Ectodermal cell (in vitro differentiated cells): ENCODE results near the gene ISG20L2.

Source experiments
- H3K27ac ChIP-seq: 2 replicates; pipeline ENCODE4 v1.7.0; 2013; ENCODE audit warnings: mild to moderate bottlenecking, low read depth, low read length; ENCODE audit not compliant: insufficient read depth, poor library complexity, severe bottlenecking
- H3K27me3 ChIP-seq: 2 replicates; pipeline ENCODE4 v1.7.0; 2013; ENCODE audit warnings: mild to moderate bottlenecking, low read length; ENCODE audit not compliant: insufficient read depth, control insufficient read depth, poor library complexity, severe bottlenecking
- H3K36me3 ChIP-seq: one replicate; pipeline ENCODE4 v1.7.0; 2013; ENCODE audit warnings: low read length; ENCODE audit not compliant: control insufficient read depth, insufficient read depth
- H3K4me1 ChIP-seq: one replicate; pipeline ENCODE4 v1.7.0; 2013; ENCODE audit warnings: low read length; ENCODE audit not compliant: control insufficient read depth, insufficient read depth
- H3K4me3 ChIP-seq: 2 replicates; pipeline ENCODE4 v1.7.0; 2013; ENCODE audit warnings: low read depth, low read length, control low read depth; ENCODE audit not compliant: insufficient read depth
- H3K9me3 ChIP-seq: 2 replicates; pipeline ENCODE4 v1.7.0; 2013; ENCODE audit warnings: mild to moderate bottlenecking, low read length, moderate library complexity; ENCODE audit not compliant: control insufficient read depth
- WGBS, 2 experiments: methylation state at CpG; one replicate each; pipeline ENCODE4 v1.1.7; 2013; ENCODE audit warnings: missing lambda C conversion rate in 2 of 2; 5-methylcytosine and 5-hydroxymethylcytosine counted together

The ISG20L2 gene

DNA sequence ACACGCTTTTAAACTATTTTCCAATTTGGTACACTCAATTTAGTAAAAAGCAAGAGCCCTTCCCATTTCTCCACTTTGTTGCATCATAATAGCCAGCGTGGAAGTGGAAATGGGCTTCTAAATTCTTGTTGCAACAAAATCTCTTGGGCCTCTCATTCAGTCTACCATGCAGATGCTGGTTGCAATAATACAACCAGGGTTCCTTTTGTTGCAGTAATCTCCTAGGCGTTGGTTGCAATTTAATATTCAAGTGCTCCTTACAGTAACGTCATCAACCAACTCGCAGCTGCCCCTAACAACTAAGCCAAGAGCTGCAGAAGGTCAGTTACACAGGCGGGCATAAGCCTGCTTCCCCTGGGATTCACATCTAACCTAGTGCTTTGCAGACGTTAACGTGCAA is 25.7 kb upstream of the ISG20L2 start:
- no peak overlapping the region for H3K4me3 ChIP-seq
- no peaks in the 10 kb centered on the region for H3K27me3 ChIP-seq
- H3K9me3 ChIP-seq = no peaks in the 10 kb centered on the region
- H3K4me1 ChIP-seq = peaks cover 13% of the 10 kb centered on the region
- 91 to 93% methylated on average over 8 of the region's 8 CpGs for WGBS, 2 experiments
- no peaks in the 10 kb centered on the region for H3K36me3 ChIP-seq
- H3K27ac ChIP-seq = no peak overlapping the region

DNA sequence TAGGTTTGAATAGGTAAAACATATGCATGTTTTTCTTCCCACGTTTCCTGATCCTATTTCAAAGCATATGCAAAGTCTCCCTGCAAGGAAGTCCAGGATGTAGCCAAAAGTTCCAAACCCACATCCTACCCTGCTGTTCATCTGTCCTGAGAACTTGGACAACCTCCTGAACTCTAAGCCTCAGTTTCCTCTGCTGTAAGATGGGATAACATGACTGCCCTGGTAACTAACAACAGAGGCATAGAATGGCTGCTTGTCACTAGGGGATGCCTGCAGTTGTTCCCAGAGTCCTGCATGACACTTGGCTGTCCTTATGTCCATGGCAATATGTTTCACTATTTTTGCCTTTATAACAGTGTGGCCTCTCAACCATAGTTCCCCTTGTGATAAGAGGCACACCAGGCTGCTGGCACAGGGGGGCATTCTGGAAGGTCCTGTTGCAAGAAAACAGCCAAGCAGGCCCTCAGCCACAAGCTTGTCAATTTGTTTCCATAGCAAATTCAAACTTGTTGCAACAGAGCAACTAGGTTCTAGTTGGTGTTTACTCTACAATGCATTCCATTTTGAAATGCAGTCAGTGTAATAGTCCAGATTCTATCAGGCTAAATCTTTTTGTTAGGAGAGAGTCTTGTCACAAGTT is 24.4 kb upstream of the ISG20L2 start:
- WGBS, 2 experiments = 60 to 85% methylated on average over 1 of the region's 1 CpG
- Histone ChIP-seq H3K27me3 (no peaks in the 10 kb centered on the region), H3K36me3 (no peaks in the 10 kb centered on the region), H3K4me1 (peaks cover 26% of the 10 kb centered on the region), H3K27ac (no peak overlapping the region), H3K4me3 (peak overlapping the region; percentile 72), H3K9me3 (no peaks in the 10 kb centered on the region)

GRCh38 chr1:156751757-156752481 is 23.4 kb upstream of the ISG20L2 start:
- no peaks in the 10 kb centered on the region for H3K27me3 ChIP-seq
- H3K4me1 ChIP-seq = peaks cover 33% of the 10 kb centered on the region
- peak overlapping the region; percentile 79 for H3K27ac ChIP-seq
- 0% methylated on average over 68 of the region's 68 CpGs for WGBS, 2 experiments
- no peaks in the 10 kb centered on the region for H3K36me3 ChIP-seq
- no peaks in the 10 kb centered on the region for H3K9me3 ChIP-seq
- H3K4me3 ChIP-seq = peak overlapping the region; percentile 72

DNA sequence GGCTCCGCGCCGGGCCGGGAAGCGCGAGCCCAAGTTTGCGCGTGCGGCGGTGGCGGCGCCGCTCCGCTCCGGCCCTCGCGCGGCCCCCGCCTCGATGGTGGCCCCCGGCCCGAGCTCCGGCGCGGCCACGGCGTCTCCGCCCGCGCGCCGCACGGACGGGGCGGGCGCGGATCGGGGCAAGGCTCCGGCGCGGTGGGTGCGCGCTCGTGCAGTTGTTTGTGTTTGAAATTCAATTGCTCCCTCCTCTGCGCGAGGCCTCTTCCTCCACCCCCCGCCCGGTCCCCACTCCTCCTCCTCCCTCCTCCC is 22.8 kb upstream of the ISG20L2 start, which contains the start of gene HDGF:
TSS of gene HDGF (minus strand) at position 225 of the 306 bp plus-strand sequence. CDS start 246 bp downstream, outside the sequence.
- Histone ChIP-seq H3K27ac (peak within 1 kb of the TSS; percentile 79), H3K4me1 (peaks cover 33% of the 10 kb centered on the region), H3K36me3 (no peaks in the 10 kb centered on the region), H3K4me3 (peak within 1 kb of the TSS; percentile 72), H3K9me3 (no peaks in the 10 kb centered on the region), H3K27me3 (no peaks in the 10 kb centered on the region)
- 0% methylated on average over 47 to 48 of the region's 48 CpGs for whole genome bisulfite sequencing, 2 experiments

GRCh38 chr1:156750711-156751450 is 22.3 kb upstream of the ISG20L2 start:
- 0 to 1% methylated on average over 64 of the region's 64 CpGs for WGBS, 2 experiments
- H3K4me3 ChIP-seq = peak overlapping the region; percentile 72
- peaks cover 38% of the 10 kb centered on the region for H3K4me1 ChIP-seq
- H3K27ac ChIP-seq = peak overlapping the region; percentile 2
- no peaks in the 10 kb centered on the region for H3K27me3 ChIP-seq
- no peaks in the 10 kb centered on the region for H3K36me3 ChIP-seq
- no peaks in the 10 kb centered on the region for H3K9me3 ChIP-seq

DNA sequence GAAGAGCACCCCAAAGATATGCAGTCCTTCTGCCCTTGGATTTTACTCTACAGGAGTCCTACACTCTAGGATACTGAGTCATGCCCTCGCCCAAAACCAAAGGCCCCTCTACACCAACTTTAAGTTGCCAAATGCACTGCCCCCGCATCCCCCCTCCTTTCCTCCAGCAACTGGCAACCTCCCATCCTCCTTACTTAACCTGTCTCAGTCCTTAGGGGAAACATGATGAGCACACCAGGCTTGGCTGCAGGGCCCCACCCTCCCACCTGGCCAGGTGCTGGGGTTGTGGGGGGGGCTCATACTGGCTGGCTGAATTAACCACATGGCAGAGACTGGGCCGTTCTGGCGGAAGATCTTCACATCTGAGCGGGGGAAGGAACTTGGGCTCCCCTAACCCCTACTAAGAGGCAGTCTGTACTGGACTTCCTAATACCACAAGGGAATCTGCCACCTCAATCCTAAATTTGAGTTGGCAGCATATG is 21.7 kb upstream of the ISG20L2 start:
- no peaks in the 10 kb centered on the region for H3K36me3 ChIP-seq
- H3K4me3 ChIP-seq = peak overlapping the region; percentile 72
- no peak overlapping the region for H3K27ac ChIP-seq
- H3K4me1 ChIP-seq = peaks cover 44% of the 10 kb centered on the region
- H3K9me3 ChIP-seq = no peaks in the 10 kb centered on the region
- no peaks in the 10 kb centered on the region for H3K27me3 ChIP-seq
- WGBS, 2 experiments = 12 to 15% methylated on average over 5 of the region's 5 CpGs

DNA sequence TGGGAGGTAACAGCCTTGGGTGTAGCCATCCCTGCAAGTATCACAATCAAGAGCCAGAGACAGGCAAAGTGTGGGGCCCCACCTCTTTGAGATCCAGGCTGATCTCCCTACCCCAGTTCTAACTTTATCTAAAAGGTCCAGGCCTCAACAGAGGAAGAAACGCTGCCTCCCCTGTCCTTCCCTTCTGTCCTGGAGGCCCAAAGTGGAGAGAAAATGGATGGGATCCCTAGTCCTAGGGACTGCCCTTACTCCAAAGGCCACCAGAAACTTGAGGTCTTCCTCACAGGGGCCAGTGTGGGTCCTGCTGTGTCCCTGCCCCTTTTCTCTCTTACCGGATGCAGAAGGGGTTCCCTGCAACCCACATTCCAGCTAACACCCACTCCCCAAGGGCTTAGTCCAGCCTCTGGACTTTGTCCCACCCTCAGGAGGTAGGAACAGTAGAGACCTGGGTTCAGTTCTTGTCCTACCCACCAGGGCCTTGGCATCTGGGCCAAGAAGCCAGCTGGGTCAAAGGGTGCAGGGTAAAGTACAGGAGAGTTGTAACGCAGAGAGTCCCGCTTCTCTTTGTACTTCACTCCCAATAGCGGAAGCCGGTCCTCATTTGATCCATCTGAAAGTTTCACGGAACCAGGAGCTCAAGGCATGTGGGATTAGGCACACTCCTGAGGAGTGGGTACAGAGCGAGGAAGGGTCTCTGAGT is 21.0 kb upstream of the ISG20L2 start:
- H3K27me3 ChIP-seq = no peaks in the 10 kb centered on the region
- WGBS, 2 experiments = 72 to 78% methylated on average over 8 of the region's 8 CpGs
- H3K36me3 ChIP-seq = no peaks in the 10 kb centered on the region
- H3K27ac ChIP-seq = peak overlapping the region; percentile 9
- no peaks in the 10 kb centered on the region for H3K9me3 ChIP-seq
- peak overlapping the region; percentile 72 for H3K4me3 ChIP-seq
- peaks cover 47% of the 10 kb centered on the region for H3K4me1 ChIP-seq

DNA sequence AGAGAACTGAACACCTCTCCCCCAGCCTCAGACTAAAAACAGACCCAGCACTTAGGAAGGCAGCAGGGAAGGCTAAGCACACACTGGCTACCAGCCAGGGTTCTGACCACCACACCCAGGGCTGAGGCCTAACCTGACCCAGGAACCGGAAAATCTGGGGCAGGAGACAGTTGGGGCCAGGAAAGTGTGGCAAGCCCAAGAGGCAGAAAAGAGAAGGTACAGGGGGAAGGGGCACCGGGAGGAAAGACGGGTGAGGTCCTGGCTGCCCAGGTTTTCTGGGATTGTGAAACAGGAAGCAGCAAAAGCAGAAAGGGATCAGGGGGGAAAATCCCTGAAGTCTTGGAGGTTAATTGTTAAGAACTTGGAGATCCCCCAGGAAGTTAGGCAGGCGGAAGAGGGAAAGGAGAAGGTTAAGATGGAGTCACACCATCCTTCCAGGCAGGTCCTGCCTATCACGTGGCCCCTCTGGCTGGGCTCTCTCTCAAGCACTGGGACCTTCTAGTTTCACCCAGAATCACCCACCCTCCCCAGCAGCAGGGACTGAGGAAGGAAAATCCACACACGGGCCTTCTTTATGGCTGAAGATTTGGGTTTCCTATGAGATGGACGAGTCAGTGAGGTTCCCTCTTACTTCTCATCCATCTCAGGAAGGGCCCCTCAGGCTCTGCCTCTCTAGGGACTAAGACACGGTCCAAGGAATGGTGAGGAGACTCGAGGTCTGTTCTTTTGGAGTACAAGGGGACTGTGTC is 20.3 kb upstream of the ISG20L2 start:
- Histone ChIP-seq H3K4me3 (peak overlapping the region; percentile 72), H3K27me3 (no peaks in the 10 kb centered on the region), H3K4me1 (peaks cover 47% of the 10 kb centered on the region), H3K27ac (no peak overlapping the region), H3K36me3 (peaks cover 4% of the 10 kb centered on the region), H3K9me3 (no peaks in the 10 kb centered on the region)
- 68 to 71% methylated on average over 9 of the region's 9 CpGs for WGBS, 2 experiments

GRCh38 chr1:156747742-156748669 is 19.4 kb upstream of the ISG20L2 start:
- H3K36me3 ChIP-seq = peaks cover 12% of the 10 kb centered on the region
- H3K9me3 ChIP-seq = no peaks in the 10 kb centered on the region
- peak overlapping the region; percentile 55 for H3K4me3 ChIP-seq
- 42 to 46% methylated on average over 8 of the region's 8 CpGs for WGBS, 2 experiments
- H3K27me3 ChIP-seq = no peaks in the 10 kb centered on the region
- H3K27ac ChIP-seq = peak overlapping the region; percentile 100
- H3K4me1 ChIP-seq = peaks cover 47% of the 10 kb centered on the region
